NCI-H2227 (cell line): ENCODE results near the gene ACAP1.
A peak's percentile ranks its signal among the peaks of the same experiment; 100 is the strongest.
"Not testable (repeated sequence)": the region's sequence is repeated elsewhere in the genome, so short reads cannot be mapped to it uniquely, and the experiment has no call there.

Source experiments
- DNase-seq: peaks from one replicate; lab custom pipeline; 2025; ENCODE audit not compliant: unreplicated experiment; lab: John Stamatoyannopoulos, UW

Gene ACAP1

DNA sequence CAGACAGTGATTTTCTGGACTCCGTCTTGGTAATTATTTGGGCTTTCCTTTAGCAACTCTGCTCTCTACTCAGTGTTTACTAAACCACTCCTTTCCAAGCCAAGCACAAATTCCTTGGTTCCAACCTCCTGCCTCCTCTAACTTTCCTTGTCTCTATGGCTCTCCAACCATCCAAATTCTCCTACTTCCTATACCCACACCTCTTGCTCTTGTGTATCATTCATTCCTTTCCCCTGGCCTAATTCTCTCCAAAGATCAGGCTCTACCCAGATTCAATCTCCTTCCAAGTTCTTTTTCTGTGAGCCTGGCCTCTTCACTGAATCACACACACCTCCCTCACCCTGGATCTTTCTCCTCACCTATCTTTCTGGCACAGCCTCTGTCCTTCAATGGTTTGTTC is 8.3 kb upstream of the ACAP1 start:
- DNase-seq: no peak

GRCh38 chr17:7328840-7329373 is 7.4 kb upstream of the ACAP1 start, which contains the start of gene NEURL4:
NEURL4 (minus strand) TSS chr17:7329335; CDS start chr17:7329312, 23 bp downstream.
- peak; percentile 53 for DNase-seq

- peak; percentile 98 for DNase-seq
These were observed 6.8 kb upstream of the ACAP1 start for GRCh38 chr17:7329374-7329996.

- DNase-seq: peak; percentile 85
These were observed 6.2 kb upstream of the ACAP1 start for GRCh38 chr17:7329997-7330637.

DNA sequence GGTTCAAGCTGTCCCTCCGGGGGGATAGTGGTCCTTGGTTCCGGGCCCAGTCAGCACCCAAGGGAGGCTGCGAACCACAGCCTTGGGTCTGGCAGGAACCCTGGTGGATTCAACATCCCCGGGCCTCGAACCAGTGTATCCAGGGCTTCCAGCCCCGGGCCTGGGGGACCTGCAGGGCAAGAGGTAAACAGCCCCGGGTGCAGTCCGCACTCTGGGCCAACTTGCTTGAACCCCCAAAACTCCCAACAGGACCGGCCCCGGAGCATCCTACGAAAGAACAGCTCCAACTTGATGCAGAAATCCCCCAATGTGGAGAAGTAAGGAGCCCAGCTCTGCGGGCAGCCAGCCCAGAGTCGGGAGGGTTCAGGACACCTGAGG is 5.7 kb upstream of the ACAP1 start:
- no peak for DNase-seq

DNA sequence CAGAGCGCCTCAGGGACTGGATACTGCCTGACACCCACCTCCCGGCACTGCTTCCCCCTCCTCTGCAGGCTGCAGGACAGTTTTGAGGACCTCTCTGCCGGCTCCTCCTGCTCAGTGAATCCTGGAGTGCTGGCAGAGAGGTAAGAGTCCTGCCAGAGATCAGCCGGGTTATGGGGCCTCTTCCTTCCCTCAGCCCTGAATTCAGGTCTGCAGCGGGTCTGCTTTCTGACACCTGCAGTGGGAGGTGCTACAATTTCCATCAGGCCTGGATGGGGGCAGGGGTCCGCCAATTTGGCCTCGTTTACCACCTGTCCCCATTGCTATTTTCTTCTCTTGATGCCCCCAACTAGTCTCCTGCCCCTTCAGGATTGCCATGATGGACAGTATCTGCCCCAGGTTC is 4.2 kb upstream of the ACAP1 start:
- no peak for DNase-seq

GRCh38 chr17:7332600-7333069 is 3.7 kb upstream of the ACAP1 start:
- not testable (repeated sequence) for DNase-seq

DNA sequence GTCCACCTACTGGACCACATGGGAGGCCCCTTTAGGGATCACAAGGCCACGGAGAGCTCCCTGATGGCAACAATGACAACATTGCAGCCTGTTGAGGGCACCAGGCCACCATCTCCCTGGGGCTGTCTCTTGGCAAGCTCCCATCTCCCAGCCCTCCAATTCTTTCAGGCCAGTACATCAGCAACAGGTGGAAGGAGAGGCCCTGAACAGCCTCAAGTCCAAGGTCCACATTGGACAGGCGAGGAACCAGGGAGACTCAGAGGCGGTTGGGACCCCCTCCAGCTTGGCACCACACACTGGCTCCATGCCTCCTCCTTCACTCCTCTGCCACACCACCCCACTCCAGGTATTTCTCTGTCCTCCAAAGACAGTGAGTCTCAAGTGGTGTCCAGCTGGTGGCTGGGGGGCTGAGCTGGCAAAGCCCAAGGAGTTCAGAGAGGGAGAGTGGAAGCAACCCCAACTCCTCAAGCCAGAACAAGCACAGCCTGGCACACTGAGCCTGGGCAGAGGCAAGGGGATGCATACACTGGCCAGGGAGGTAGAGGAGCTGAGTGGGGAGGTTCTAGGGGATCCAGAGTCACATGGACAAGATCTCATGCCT is 1.3 kb upstream of the ACAP1 start:
- no peak for DNase-seq

GRCh38 chr17:7335765-7336164 is 564 bp upstream of the ACAP1 start:
- not testable (repeated sequence) for DNase-seq

- not testable (repeated sequence) for DNase-seq
These were observed 1.3 kb downstream of the ACAP1 start for GRCh38 chr17:7337600-7337999.

- DNase-seq: no peak
These were observed 3.9 kb downstream of the ACAP1 start for GRCh38 chr17:7340179-7340578.

GRCh38 chr17:7341842-7342241 is 5.5 kb downstream of the ACAP1 start:
- DNase-seq: no peak

GRCh38 chr17:7343250-7343649 is 6.9 kb downstream of the ACAP1 start:
- no peak for DNase-seq

GRCh38 chr17:7346761-7347614 is 10.7 kb downstream of the ACAP1 start:
- no peak for DNase-seq

DNA sequence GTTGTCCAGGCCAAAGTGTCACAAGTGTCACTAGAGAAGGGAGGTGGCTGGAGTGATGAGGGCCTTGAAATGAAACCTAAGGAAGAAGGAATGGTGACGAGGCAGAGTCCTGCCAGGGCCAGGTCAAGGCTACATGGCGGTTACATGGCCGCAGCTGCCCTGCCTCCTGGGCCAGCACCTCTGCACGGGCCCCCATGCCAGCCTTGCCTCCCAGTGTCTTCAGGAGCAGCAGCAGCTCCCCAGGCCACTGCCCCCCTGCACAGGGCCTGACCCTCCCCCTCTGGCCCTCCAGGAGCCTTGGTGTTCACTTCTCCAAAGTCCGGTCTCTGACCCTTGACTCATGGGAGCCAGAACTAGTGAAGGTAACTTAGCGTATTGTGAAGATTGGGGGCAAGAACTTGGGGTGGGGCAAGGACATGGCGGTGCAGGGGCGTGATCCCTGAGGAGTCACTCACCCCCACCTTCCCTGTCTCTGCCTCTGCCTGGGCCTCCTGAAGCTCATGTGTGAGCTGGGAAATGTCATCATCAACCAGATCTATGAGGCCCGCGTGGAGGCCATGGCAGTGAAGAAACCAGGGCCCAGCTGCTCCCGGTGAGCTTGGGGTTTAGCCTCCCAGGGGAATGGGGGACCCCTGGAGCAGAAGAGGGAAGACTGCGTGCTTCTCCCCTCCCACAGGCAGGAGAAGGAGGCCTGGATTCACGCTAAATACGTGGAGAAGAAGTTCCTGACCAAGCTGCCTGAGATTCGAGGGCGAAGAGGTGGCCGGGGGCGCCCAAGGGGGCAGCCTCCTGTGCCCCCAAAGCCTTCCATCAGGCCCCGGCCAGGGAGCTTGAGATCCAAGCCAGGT is 11.5 kb downstream of the ACAP1 start:
- no peak for DNase-seq

- DNase-seq: no peak
These were observed 12.3 kb downstream of the ACAP1 start for GRCh38 chr17:7348478-7349242.

GRCh38 chr17:7351665-7352502 is 15.6 kb downstream of the ACAP1 start, which contains the start of gene KCTD11:
KCTD11 (plus strand) TSS chr17:7352162.
- DNase-seq: peak; percentile 71

DNA sequence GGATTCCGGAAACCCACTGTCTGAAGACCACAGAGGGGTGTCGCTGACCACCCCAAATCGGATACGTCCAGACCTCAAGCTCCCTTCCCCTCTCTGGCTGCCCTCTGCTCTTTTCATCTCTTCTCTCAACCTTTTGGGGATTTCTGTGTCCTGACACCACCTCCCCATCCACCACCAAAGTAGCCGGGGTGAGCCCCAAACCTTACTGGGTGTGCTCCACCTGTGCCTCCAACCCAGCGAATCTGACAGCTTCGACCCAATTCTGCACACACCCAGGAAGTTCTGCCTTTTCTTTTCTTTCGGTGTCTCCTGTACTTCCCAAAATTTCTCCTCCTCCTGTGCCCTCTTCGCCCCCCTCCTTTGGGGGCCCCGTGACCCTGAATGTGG is 16.2 kb downstream of the ACAP1 start:
- DNase-seq: no peak
